Cardiac muscle cell (in vitro differentiated cells and primary cell): ENCODE measurements around the gene MLXIPL. TPM values are rescaled to one million over a fixed set of nuclear protein-coding genes. Genes with fewer than 3 reads are reported as not detected.
A peak's percentile ranks its signal among the peaks of the same experiment; 100 is the strongest.
"Not testable (repeated sequence)": the region's sequence is repeated elsewhere in the genome, so short reads cannot be mapped to it uniquely, and the experiment has no call there.

ENCODE experiments used
- DNase-seq, 2 donors: peaks; one replicate each; pipeline versions ENCODE4 v3.0.0 to v3.0.0-alpha.2; 2010 to 2017; ENCODE audit warnings: low read depth in 1 of 2, low spot score in 1 of 2
- H3K27ac ChIP-seq: fragments of 200-600 bp; sonication (generic); 2 replicates; pipeline ENCODE4 v1.5.1; 2016
- H3K27me3 ChIP-seq: fragments of 200-600 bp; sonication (generic); 2 replicates; pipeline ENCODE4 v1.6.0; 2016; ENCODE audit warnings: control low read depth
- H3K36me3 ChIP-seq: fragments of 200-600 bp; sonication (generic); 2 replicates; pipeline ENCODE4 v1.5.1; 2016; ENCODE audit warnings: control low read depth
- H3K4me1 ChIP-seq: fragments of 200-600 bp; sonication (generic); 2 replicates; pipeline ENCODE4 v1.8.1; 2017; ENCODE audit warnings: low read depth, mild to moderate bottlenecking, mixed run types
- H3K4me3 ChIP-seq: fragments of 200-600 bp; sonication (generic); 2 replicates; pipeline ENCODE4 v1.5.1; 2016; ENCODE audit warnings: mild to moderate bottlenecking
- H3K9me3 ChIP-seq: fragments of 200-600 bp; sonication (generic); 2 replicates; pipeline ENCODE4 v1.5.1; 2017; ENCODE audit warnings: low read depth, mild to moderate bottlenecking, control low read depth
- CTCF ChIP-seq: IDR thresholded peaks from 2 replicates; pipeline ENCODE4 v1.5.1; 2012; ENCODE audit warnings: low read depth, mild to moderate bottlenecking, low read length
- polyA plus RNA-seq: library from polyadenylated mRNA; unstranded; fragments of >200 nt; fragmentation: Nextera tagmentation; extraction: Ambion mirVana; gene quantifications from 2 replicates; pipeline ENCODE4 v1.2.1, GENCODE V29; 2016
- total RNA-seq: library from RNA; depleted of rRNA; stranded (reverse); fragments of >200 nt; gene quantifications from 2 replicates; pipeline ENCODE4 v1.2.3, GENCODE V29; 2016

The MLXIPL gene
- total and polyA plus RNA-seq, 2 experiments from 2014 or later = 1.2 to 1.8 TPM

DNA sequence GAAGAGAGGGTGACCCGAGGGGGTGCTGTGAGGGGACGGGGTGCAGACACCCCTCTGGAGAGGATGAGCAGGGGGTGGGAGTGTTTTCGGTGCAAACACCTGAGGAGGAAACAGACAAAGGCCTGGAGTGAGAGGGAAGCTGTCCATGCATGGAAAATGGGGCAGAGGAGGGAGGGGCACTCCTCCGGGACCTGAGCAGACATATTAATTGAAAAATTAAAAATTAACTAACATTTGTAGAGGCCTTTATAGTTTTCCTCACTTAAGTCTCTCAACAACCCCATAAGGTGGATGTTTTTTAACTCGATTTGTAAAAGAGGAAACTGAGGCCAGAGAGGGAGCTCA lies 44.5 kb upstream of the MLXIPL start:
- no peaks in the 10 kb centered on the region for H3K36me3 ChIP-seq
- no peaks in the 10 kb centered on the region for H3K9me3 ChIP-seq
- H3K27me3 ChIP-seq = no peaks in the 10 kb centered on the region
- H3K27ac ChIP-seq = no peak overlapping the region
- DNase-seq = no peak
- H3K4me1 ChIP-seq = peaks cover 7% of the 10 kb centered on the region
- TF ChIP-seq CTCF = no peak
- peak overlapping the region; percentile 98 for H3K4me3 ChIP-seq

GRCh38 chr7:73668103-73668885 lies 44.0 kb upstream of the MLXIPL start:
- H3K27ac ChIP-seq = no peak overlapping the region
- H3K4me1 ChIP-seq = peaks cover 7% of the 10 kb centered on the region
- H3K9me3 ChIP-seq = no peaks in the 10 kb centered on the region
- no peak for TF ChIP-seq CTCF
- no peaks in the 10 kb centered on the region for H3K27me3 ChIP-seq
- DNase-seq = peak; percentile 20 to 48
- peak overlapping the region; percentile 98 for H3K4me3 ChIP-seq
- H3K36me3 ChIP-seq = no peaks in the 10 kb centered on the region

DNA sequence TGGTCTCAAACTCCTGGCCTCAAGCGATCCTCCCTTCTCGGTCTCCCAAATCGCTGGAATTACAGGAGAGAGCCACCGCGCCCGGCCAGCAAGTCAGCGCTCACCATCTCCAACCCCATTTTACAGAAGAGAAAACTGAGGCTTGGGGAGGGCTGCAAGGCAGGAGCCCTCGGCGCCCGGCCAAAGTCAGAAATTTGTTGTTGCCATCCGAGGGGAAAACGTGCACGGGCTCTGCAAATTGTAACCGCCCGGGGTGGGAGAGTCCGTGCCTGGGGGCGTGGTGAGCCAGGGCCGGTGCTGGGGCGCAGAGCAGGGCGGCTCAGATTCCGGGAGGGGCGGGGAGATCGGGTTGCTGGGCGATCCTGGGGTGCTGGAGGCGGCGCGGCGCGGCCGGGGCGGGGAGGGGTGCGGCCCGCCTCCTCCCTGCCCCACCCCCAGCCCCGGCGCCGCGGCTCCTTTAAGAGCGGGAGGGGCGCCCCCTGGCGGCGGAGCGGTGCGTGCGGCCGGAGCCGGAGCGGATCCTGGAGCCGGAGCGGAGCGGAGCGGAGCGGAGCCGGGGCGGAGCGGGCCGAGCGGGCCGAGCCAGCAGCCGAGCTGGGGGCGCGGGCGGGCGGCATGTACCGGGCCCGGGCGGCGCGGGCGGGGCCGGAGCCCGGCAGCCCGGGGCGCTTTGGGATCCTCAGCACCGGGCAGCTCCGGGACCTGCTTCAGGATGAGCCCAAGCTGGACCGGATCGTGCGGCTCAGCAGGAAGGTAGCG lies 43.2 kb upstream of the MLXIPL start, which contains the start of gene VPS37D:
TSS of gene VPS37D (plus strand) at position 488 of the 759 bp plus-strand sequence. CDS start at position 616, 128 bp downstream.
- DNase-seq = peak; percentile 93 to 96
- peak; percentile 57 for TF ChIP-seq CTCF
- Histone ChIP-seq H3K4me3 (peak within 1 kb of the TSS; percentile 98), H3K4me1 (peaks cover 7% of the 10 kb centered on the region), H3K27ac (no peak within 1 kb of the TSS), H3K36me3 (no peaks in the 10 kb centered on the region), H3K27me3 (no peaks in the 10 kb centered on the region), H3K9me3 (no peaks in the 10 kb centered on the region)

DNA sequence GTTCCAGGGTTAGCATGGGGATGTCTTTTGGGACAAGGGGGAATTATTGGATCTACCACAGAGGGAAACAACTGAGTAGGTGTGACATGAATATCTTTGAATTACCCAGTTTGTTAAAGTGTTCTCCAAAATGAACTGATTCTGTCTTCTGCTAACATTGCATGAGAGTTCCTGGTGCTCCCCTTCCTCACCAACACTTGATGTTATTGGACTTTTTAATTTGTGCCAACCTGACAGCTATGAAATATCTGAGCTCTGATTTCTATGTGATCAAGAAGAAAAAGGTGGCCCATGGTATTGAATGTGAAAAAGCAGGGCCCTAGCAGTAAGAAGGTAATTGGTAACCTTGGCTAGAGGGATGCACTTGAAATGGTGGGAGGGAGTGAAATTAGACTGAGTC lies 38.7 kb upstream of the MLXIPL start:
- Histone ChIP-seq H3K27me3 (no peaks in the 10 kb centered on the region), H3K27ac (no peak overlapping the region), H3K9me3 (no peaks in the 10 kb centered on the region), H3K4me1 (no peaks in the 10 kb centered on the region), H3K36me3 (no peaks in the 10 kb centered on the region), H3K4me3 (no peak overlapping the region)
- no peak for DNase-seq
- no peak for TF ChIP-seq CTCF

GRCh38 chr7:73660594-73660993 lies 36.3 kb upstream of the MLXIPL start:
- not testable (repeated sequence) for DNase-seq, H3K36me3 ChIP-seq, H3K4me3 ChIP-seq, H3K4me1 ChIP-seq, H3K9me3 ChIP-seq, H3K27ac ChIP-seq, H3K27me3 ChIP-seq

DNA sequence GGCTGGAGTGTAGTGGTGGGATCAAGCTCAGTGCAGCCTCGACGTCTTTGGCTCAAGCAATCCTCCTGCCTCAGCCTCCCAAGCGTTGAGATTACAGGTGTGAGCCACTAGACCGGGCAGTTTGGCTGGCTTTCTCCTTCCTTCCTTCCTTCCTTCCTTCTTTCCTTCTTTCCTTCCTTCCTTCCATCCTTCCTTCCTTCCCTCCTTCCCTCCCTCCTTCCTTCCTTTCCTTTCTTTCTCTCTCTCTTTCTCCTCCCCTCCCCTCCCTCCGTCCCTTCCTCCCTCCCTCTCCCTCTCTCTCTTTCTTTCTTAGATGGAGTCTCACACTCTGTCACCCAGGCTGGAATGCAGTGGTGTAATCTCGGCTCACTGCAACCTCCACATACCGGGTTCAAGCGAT lies 35.7 kb upstream of the MLXIPL start:
- DNase-seq = no peak
- Histone ChIP-seq H3K9me3 (no peaks in the 10 kb centered on the region), H3K4me1 (no peaks in the 10 kb centered on the region), H3K4me3 (no peak overlapping the region), H3K36me3 (no peaks in the 10 kb centered on the region), H3K27ac (no peak overlapping the region), H3K27me3 (no peaks in the 10 kb centered on the region)
- no peak for TF ChIP-seq CTCF

DNA sequence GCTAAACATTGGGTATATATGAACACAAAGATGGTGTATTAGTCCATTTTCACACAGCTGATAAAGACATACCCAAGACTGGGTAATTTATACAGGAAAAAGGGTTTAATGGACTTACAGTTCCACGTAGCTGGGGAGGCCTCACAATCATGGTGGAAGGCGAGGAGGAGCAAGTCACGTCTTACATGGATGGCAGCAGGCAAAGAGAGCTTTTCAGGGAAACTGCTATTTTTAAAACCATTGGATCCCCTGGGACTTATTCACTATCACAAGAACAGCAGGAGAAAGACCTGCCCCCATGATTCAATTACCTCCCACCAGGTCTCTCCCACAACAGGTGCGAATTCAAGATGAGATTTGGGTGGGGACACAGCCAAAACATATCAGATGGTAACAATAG lies 31.0 kb upstream of the MLXIPL start:
- H3K36me3 ChIP-seq, DNase-seq, H3K4me1 ChIP-seq, H3K27ac ChIP-seq, H3K9me3 ChIP-seq, H3K4me3 ChIP-seq: not testable (repeated sequence)
- peaks cover 17% of the 10 kb centered on the region for H3K27me3 ChIP-seq
